Smooth muscle cell (in vitro differentiated cells): Measurements from ENCODE around the gene FAN1. TPM values are rescaled to one million over a fixed set of nuclear protein-coding genes. Genes with fewer than 3 reads are reported as not detected.

Experiments used
- DNase-seq: peaks from one replicate; lab custom pipeline; 2025; ENCODE audit not compliant: unreplicated experiment; lab: John Stamatoyannopoulos, UW
- H2AFZ ChIP-seq: fragments of 200-600 bp; sonication (generic); 2 replicates; pipeline ENCODE4 v1.6.0; 2016; ENCODE audit warnings: antibody characterized with exemption, low read depth, mild to moderate bottlenecking
- H3F3A ChIP-seq: fragments of 200-600 bp; sonication (generic); 2 replicates; pipeline ENCODE4 v1.6.0; 2017; ENCODE audit warnings: antibody characterized with exemption, low read depth
- H3K27ac ChIP-seq: fragments of 200-600 bp; sonication (generic); 2 replicates; pipeline ENCODE4 v1.5.1; 2016; ENCODE audit warnings: low read depth, mild to moderate bottlenecking
- H3K27me3 ChIP-seq: fragments of 200-600 bp; sonication (generic); 2 replicates; pipeline ENCODE4 v1.6.1; 2016; ENCODE audit warnings: low read depth, mild to moderate bottlenecking
- H3K36me3 ChIP-seq: fragments of 200-600 bp; sonication (generic); 2 replicates; pipeline ENCODE4 v1.5.1; 2016; ENCODE audit warnings: low read depth
- H3K4me1 ChIP-seq: fragments of 200-600 bp; sonication (generic); 2 replicates; pipeline ENCODE4 v1.5.1; 2016; ENCODE audit warnings: low read depth
- H3K4me2 ChIP-seq: fragments of 200-600 bp; sonication (generic); 2 replicates; pipeline ENCODE4 v1.6.0; 2016; ENCODE audit warnings: mild to moderate bottlenecking
- H3K4me3 ChIP-seq: fragments of 200-600 bp; sonication (generic); 2 replicates; pipeline ENCODE4 v1.5.1; 2016; ENCODE audit warnings: mild to moderate bottlenecking
- H3K79me2 ChIP-seq: fragments of 200-600 bp; sonication (generic); 2 replicates; pipeline ENCODE4 v1.6.0; 2016; ENCODE audit warnings: low read depth, mild to moderate bottlenecking
- H3K9ac ChIP-seq: fragments of 200-600 bp; sonication (generic); 2 replicates; pipeline ENCODE4 v1.6.0; 2016; ENCODE audit warnings: low read depth
- H3K9me3 ChIP-seq: fragments of 200-600 bp; sonication (generic); replicated peaks from 2 replicates; pipeline ENCODE4 v1.5.1; 2016; ENCODE audit warnings: low read depth
- H4K20me1 ChIP-seq: fragments of 200-600 bp; sonication (generic); 2 replicates; pipeline ENCODE4 v1.6.0; 2016; ENCODE audit warnings: low read depth
- WGBS: methylation state at CpG from one replicate; pipeline ENCODE4 v1.1.7; 2016; ENCODE audit warnings: low lambda C conversion rate; 5-methylcytosine and 5-hydroxymethylcytosine counted together
- polyA plus RNA-seq: library from polyadenylated mRNA; unstranded; fragments of >200 nt; fragmentation: Nextera tagmentation; extraction: Ambion mirVana; gene quantifications from 2 replicates; pipeline ENCODE4 v1.2.1, GENCODE V29; 2016
- total RNA-seq: library from RNA; depleted of rRNA; stranded (reverse); fragments of >200 nt; gene quantifications from 2 replicates; pipeline ENCODE4 v1.2.3, GENCODE V29; 2014
- TF ChIP-seq, protein P1 (sequence below): fragments of 200-600 bp; sonication (generic); IDR thresholded peaks from 2 replicates; pipeline ENCODE4 v1.5.1; 2017; ENCODE audit warnings: borderline replicate concordance, mild to moderate bottlenecking, antibody characterized with exemption; ENCODE audit not compliant: insufficient read depth, poor library complexity, severe bottlenecking

FAN1 gene
- total and polyA plus RNA-seq, 2 experiments from 2014 or later, result 7.7 to 12.1 TPM

DNA sequence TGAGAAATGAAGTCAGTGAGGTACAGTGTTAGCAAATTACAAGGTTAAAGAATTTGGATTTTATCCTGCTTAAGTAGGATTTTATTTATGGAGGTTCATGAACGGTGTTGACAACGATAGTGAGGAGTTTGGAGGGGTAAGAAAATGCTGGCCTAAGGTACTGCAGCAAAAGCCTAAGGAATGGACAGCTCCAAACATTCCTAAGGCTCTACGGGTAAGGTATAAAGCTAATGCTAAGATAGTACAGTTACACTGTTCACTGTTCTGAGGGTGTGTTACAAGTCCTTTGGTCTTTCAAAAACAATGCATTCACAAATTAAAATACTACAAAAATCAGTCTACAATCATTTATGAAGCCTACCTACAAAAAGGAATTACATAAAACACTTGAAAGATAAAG is 80.4 kb downstream of the FAN1 start:
- Histone ChIP-seq H3K79me2 (peaks cover 98% of the 10 kb centered on the region), H3K9me3 (no peaks in the 10 kb centered on the region), H3K9ac (no peak overlapping the region), H4K20me1 (peaks cover 98% of the 10 kb centered on the region), H3K36me3 (no peaks in the 10 kb centered on the region), H2AFZ (no peak overlapping the region), H3F3A (no peaks in the 10 kb centered on the region), H3K4me2 (no peak overlapping the region), H3K27ac (no peak overlapping the region), H3K4me3 (no peak overlapping the region), H3K4me1 (peaks cover 4% of the 10 kb centered on the region), H3K27me3 (no peaks in the 10 kb centered on the region)
- DNase-seq, result no peak
- 79% methylated on average over 3 of the region's 3 CpGs for WGBS
- TF ChIP-seq, protein P1, sequence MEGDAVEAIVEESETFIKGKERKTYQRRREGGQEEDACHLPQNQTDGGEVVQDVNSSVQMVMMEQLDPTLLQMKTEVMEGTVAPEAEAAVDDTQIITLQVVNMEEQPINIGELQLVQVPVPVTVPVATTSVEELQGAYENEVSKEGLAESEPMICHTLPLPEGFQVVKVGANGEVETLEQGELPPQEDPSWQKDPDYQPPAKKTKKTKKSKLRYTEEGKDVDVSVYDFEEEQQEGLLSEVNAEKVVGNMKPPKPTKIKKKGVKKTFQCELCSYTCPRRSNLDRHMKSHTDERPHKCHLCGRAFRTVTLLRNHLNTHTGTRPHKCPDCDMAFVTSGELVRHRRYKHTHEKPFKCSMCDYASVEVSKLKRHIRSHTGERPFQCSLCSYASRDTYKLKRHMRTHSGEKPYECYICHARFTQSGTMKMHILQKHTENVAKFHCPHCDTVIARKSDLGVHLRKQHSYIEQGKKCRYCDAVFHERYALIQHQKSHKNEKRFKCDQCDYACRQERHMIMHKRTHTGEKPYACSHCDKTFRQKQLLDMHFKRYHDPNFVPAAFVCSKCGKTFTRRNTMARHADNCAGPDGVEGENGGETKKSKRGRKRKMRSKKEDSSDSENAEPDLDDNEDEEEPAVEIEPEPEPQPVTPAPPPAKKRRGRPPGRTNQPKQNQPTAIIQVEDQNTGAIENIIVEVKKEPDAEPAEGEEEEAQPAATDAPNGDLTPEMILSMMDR, result no peak

DNA sequence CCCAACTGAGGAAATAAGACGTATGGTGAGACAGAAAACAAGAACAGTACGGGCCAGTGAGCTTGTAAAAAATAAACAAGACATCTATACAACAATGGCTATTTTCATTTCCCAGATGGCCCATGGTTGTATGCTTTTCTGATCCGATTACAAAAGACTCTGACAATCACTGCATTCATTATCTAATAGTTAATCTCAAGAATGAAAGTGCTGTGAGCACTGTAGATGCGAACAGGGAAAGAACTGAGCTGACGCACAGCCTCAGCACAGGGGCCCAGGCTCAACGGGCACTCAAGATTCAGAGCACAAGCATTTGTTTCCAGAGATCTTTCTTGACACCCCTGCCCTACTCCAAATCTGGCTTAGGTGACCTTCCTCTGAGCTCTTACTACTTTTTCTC is 80.8 kb downstream of the FAN1 start:
- Histone ChIP-seq H3K4me3 (no peak overlapping the region), H3K79me2 (peaks cover 98% of the 10 kb centered on the region), H4K20me1 (peaks cover 97% of the 10 kb centered on the region), H3K27me3 (no peaks in the 10 kb centered on the region), H3K27ac (no peak overlapping the region), H3F3A (no peaks in the 10 kb centered on the region), H3K9ac (no peak overlapping the region), H2AFZ (no peak overlapping the region), H3K9me3 (no peaks in the 10 kb centered on the region), H3K4me2 (no peak overlapping the region), H3K36me3 (no peaks in the 10 kb centered on the region), H3K4me1 (peaks cover 4% of the 10 kb centered on the region)
- TF ChIP-seq, protein P1, result no peak
- 72% methylated on average over 6 of the region's 6 CpGs for WGBS
- DNase-seq, result no peak

DNA sequence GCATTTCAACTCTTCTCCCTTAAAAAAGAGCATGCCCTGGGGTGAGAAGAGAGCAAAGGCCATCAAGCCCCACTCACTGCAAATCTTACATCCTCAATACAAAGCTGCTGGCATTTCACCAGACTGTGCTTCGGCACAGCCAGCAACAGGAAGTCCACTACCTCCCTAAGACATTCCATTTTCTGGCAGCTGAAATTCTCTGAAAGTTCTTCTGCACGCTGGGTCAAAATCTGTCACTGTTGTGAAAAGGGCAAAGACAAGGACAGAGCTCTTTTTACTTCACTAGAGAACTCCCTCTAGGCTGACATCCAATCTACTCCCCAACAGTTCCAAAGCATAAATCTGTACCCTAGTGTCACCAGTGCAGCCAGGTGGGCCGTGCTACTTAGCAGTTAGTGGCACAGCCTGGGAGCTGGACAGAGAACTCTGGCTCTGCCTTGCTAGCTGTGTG is 81.4 kb downstream of the FAN1 start:
- Histone ChIP-seq H3K9me3 (no peaks in the 10 kb centered on the region), H2AFZ (no peak overlapping the region), H3K9ac (no peak overlapping the region), H3K27ac (no peak overlapping the region), H3K4me3 (no peak overlapping the region), H3K36me3 (no peaks in the 10 kb centered on the region), H3K4me2 (peak overlapping the region; percentile 1), H3K4me1 (peaks cover 4% of the 10 kb centered on the region), H4K20me1 (peaks cover 95% of the 10 kb centered on the region), H3K27me3 (no peaks in the 10 kb centered on the region), H3K79me2 (peaks cover 98% of the 10 kb centered on the region), H3F3A (no peaks in the 10 kb centered on the region)
- DNase-seq, result no peak
- WGBS, result 65% methylated on average over 3 of the region's 3 CpGs
- TF ChIP-seq, protein P1, result no peak

DNA sequence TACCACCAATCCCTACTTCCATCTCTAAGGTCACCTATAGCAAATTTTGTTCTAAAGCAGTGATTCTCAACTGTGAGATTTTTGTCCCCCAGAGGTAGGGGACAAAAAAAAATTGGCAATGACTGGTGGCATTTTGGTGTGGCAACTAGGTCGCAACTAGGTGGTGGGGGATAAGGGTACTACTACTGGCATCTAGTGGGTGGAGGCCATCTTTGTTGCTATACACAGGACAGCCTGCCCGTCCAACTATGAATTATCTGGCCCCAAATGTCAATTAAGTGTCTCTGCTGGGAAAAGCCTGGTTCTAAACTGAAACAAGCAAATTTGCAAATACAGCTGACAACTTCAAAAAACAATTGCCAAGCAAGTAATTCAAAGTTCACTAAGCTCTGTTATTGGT is 86.3 kb downstream of the FAN1 start:
- no peaks in the 10 kb centered on the region for H3K27me3 ChIP-seq
- H3K4me1 ChIP-seq, result peaks cover 10% of the 10 kb centered on the region
- peaks cover 48% of the 10 kb centered on the region for H4K20me1 ChIP-seq
- H3K9me3 ChIP-seq, result no peaks in the 10 kb centered on the region
- peaks cover 62% of the 10 kb centered on the region for H3K79me2 ChIP-seq
- peak overlapping the region; percentile 96 for H3K9ac ChIP-seq
- WGBS, result 62% methylated on average over 2 of the region's 2 CpGs
- H3K4me3 ChIP-seq, result peak overlapping the region; percentile 100
- peak overlapping the region; percentile 86 for H3K27ac ChIP-seq
- H2AFZ ChIP-seq, result no peak overlapping the region
- TF ChIP-seq, protein P1, result no peak
- H3K36me3 ChIP-seq, result no peaks in the 10 kb centered on the region
- no peak for DNase-seq
- no peaks in the 10 kb centered on the region for H3F3A ChIP-seq
- H3K4me2 ChIP-seq, result peak overlapping the region; percentile 95
